ENCODE results near the gene ABCD3.

Gene ABCD3

DNA sequence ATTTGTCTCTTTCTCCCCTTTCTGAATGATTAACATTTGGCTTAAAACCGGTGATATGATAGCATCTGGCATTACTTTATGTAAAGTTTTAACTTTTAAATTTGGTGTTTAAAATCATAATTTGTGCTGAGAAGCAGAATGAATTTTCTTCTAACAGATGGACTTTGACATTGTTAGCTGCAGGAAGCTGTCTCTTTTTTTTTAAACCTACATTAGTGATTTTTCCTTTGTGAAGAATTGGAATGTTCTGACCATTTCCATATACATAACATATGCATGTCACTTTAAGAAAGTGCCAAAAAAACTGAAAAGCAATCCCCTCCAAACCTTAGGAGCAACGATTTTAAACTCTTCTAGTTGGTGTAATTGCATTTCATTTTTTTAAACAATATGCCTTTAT, 101.2 kb downstream of the ABCD3 start:
- no peak overlapping the region for H3K27ac ChIP-seq (ENCODE audit: insufficient read depth, low read depth, low read length, poor library complexity, severe bottlenecking)
- 74 to 80% methylated on average over 1 to 2 of the region's 2 CpGs for WGBS, 2 experiments
- H3K27me3 ChIP-seq (ENCODE audit: control insufficient read depth, insufficient read depth, low read length, poor library complexity, severe bottlenecking): no peaks in the 10 kb centered on the region
- no peaks in the 10 kb centered on the region for H3K36me3 ChIP-seq (ENCODE audit: control insufficient read depth, insufficient read depth, low read length)
- no peaks in the 10 kb centered on the region for H3K9me3 ChIP-seq (ENCODE audit: control insufficient read depth, low read length)
- H3K4me1 ChIP-seq (ENCODE audit: control insufficient read depth, insufficient read depth, low read length): no peaks in the 10 kb centered on the region
- no peak overlapping the region for H3K4me3 ChIP-seq (ENCODE audit: insufficient read depth, low read depth, low read length)

DNA sequence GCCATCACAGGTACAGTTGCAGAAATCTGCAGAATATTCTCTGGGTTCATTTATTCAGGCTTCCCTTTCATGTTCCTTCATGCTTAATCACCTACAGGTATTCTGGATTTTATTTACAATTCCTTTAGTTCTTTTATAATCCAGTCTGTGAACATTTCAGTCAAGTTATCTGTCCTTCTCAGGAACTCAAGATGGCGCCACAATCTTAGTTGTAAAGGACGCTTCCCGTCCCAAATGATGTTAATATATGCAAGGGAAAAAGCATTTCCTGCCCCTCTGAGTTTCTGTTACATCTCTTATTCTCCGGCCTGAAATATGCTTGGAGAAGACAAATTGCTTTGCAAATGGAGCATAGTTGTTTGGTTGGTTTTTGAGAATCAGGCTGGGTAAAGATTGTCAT, 104.1 kb downstream of the ABCD3 start:
- Histone ChIP-seq H3K9me3 (ENCODE audit: control insufficient read depth, low read length) (no peaks in the 10 kb centered on the region), H3K4me3 (ENCODE audit: insufficient read depth, low read depth, low read length) (no peak overlapping the region), H3K36me3 (ENCODE audit: control insufficient read depth, insufficient read depth, low read length) (no peaks in the 10 kb centered on the region), H3K4me1 (ENCODE audit: control insufficient read depth, insufficient read depth, low read length) (no peaks in the 10 kb centered on the region), H3K27ac (ENCODE audit: insufficient read depth, low read depth, low read length, poor library complexity, severe bottlenecking) (no peak overlapping the region), H3K27me3 (ENCODE audit: control insufficient read depth, insufficient read depth, low read length, poor library complexity, severe bottlenecking) (no peaks in the 10 kb centered on the region)
- 36 to 44% methylated on average over 4 of the region's 4 CpGs for WGBS, 2 experiments

DNA sequence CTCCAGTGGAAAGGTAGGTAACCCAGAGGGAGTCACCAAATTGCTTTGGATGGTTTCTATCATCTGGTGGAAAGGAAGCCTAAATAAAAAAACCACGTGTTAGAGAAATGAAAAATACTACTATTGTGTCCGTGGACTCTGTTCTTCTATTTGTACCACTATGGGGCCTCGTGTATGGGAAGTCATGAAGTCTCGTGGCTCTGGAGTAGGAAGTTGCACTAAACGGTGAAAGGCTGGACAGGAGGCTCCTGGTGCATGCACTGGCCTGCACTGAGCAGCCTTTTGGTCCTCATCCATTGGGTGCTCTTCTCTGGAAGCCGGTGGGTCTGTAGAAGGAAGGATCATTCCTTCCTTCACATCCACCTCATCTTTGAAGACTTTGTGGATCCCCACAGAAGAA, 106.3 kb downstream of the ABCD3 start:
- H3K4me1 ChIP-seq (ENCODE audit: control insufficient read depth, insufficient read depth, low read length): no peaks in the 10 kb centered on the region
- no peak overlapping the region for H3K27ac ChIP-seq (ENCODE audit: insufficient read depth, low read depth, low read length, poor library complexity, severe bottlenecking)
- H3K4me3 ChIP-seq (ENCODE audit: insufficient read depth, low read depth, low read length): no peak overlapping the region
- H3K27me3 ChIP-seq (ENCODE audit: control insufficient read depth, insufficient read depth, low read length, poor library complexity, severe bottlenecking): no peaks in the 10 kb centered on the region
- H3K36me3 ChIP-seq (ENCODE audit: control insufficient read depth, insufficient read depth, low read length): no peaks in the 10 kb centered on the region
- WGBS, 2 experiments: 96 to 97% methylated on average over 6 of the region's 6 CpGs
- no peaks in the 10 kb centered on the region for H3K9me3 ChIP-seq (ENCODE audit: control insufficient read depth, low read length)

DNA sequence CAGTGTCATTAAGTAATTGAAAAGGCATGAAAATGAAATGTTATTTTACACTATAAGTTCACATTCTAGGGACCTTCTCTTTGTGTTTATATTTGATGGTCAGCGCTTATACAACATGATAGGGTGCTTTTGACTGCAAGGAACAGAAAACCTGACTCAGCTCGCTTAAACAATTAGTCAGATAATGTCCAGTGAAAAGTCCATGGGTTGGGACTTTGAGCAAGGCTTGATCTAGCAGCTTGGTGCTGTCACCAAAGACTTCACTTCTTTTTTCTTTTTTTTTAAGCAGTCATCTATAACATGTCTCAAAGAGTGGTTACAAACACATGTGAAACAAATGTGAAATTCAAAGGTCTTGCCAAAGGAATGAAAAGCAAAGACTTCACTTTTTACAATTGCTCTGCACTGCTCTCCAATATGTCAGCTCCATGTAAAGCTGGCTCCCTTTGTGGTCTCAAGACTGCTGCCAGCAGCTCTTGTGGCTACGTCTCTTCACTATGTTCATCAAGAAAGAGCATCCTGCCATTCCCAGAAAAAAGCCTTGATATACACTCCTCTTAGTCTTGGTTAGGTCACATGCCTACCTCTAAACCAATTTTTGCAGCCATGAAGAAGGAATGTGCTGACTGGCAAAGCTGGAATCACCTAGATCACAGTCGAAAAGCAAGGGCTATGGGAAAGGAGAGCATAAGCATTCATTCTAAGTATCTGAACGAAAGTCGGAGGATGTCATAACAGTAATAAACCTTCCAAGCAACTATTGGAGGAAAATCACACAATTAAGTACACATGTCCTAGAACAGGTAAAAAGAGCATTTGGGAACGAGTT, 108.2 kb downstream of the ABCD3 start:
- WGBS, 2 experiments: 93 to 96% methylated on average over 7 of the region's 7 CpGs
- Histone ChIP-seq H3K4me3 (ENCODE audit: insufficient read depth, low read depth, low read length) (no peak overlapping the region), H3K4me1 (ENCODE audit: control insufficient read depth, insufficient read depth, low read length) (no peaks in the 10 kb centered on the region), H3K27ac (ENCODE audit: insufficient read depth, low read depth, low read length, poor library complexity, severe bottlenecking) (no peak overlapping the region), H3K9me3 (ENCODE audit: control insufficient read depth, low read length) (no peaks in the 10 kb centered on the region), H3K36me3 (ENCODE audit: control insufficient read depth, insufficient read depth, low read length) (no peaks in the 10 kb centered on the region), H3K27me3 (ENCODE audit: control insufficient read depth, insufficient read depth, low read length, poor library complexity, severe bottlenecking) (no peaks in the 10 kb centered on the region)

DNA sequence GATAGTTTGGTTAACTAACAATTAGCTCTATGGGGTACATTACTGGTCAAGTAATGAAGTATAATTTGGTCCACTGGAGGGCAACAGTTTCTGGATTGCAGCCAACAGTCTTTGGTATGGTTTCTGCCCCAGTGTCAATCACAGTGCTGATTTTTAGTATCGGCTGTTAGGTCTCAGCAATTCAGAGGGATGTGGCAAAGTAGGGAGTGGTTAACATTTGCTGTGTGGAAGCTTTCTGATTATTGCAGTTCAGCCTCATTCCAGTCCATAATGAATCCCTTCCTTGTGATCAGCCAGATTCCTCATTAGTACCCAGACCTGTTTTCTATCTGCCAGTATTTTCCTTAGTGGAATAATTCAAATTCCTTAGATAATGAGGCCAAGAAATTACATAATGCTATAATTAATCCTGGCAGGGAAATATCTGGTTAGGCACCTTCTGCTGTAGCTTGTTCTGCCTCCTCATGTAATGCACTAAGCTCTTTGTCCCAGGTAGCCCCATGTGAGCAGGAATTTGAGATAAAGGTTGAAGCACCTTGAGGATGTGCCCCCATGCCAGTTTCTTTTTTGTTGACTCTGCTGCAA, 109.3 kb downstream of the ABCD3 start:
- Histone ChIP-seq H3K4me1 (ENCODE audit: control insufficient read depth, insufficient read depth, low read length) (no peaks in the 10 kb centered on the region), H3K27ac (ENCODE audit: insufficient read depth, low read depth, low read length, poor library complexity, severe bottlenecking) (no peak overlapping the region), H3K36me3 (ENCODE audit: control insufficient read depth, insufficient read depth, low read length) (no peaks in the 10 kb centered on the region), H3K27me3 (ENCODE audit: control insufficient read depth, insufficient read depth, low read length, poor library complexity, severe bottlenecking) (no peaks in the 10 kb centered on the region), H3K4me3 (ENCODE audit: insufficient read depth, low read depth, low read length) (no peak overlapping the region), H3K9me3 (ENCODE audit: control insufficient read depth, low read length) (no peaks in the 10 kb centered on the region)
- WGBS, 2 experiments: 87 to 93% methylated on average over 1 of the region's 1 CpG

DNA sequence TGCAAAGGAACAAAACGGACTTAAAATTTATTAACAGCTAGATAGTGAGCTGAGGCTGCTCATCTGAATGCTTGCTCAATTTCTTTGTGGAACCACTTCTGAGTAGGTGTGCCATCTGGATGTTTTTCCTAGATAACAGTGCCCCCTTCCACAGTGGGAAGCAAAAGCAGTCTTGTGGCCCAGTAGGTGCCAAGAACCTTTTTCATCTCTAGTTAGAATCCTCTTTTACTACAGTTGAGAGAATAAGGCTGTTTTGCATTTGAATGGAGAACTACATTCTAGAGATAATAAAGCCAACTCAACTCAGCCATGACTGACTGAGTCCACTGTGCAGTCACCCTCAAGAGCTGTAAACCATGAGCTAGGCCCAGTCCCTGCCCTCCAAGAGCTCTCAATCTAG, 110.1 kb downstream of the ABCD3 start:
- no peak overlapping the region for H3K27ac ChIP-seq (ENCODE audit: insufficient read depth, low read depth, low read length, poor library complexity, severe bottlenecking)
- no peaks in the 10 kb centered on the region for H3K36me3 ChIP-seq (ENCODE audit: control insufficient read depth, insufficient read depth, low read length)
- no peak overlapping the region for H3K4me3 ChIP-seq (ENCODE audit: insufficient read depth, low read depth, low read length)
- H3K27me3 ChIP-seq (ENCODE audit: control insufficient read depth, insufficient read depth, low read length, poor library complexity, severe bottlenecking): no peaks in the 10 kb centered on the region
- WGBS, 2 experiments: 88 to 93% methylated on average over 1 of the region's 1 CpG
- H3K4me1 ChIP-seq (ENCODE audit: control insufficient read depth, insufficient read depth, low read length): no peaks in the 10 kb centered on the region
- H3K9me3 ChIP-seq (ENCODE audit: control insufficient read depth, low read length): no peaks in the 10 kb centered on the region

DNA sequence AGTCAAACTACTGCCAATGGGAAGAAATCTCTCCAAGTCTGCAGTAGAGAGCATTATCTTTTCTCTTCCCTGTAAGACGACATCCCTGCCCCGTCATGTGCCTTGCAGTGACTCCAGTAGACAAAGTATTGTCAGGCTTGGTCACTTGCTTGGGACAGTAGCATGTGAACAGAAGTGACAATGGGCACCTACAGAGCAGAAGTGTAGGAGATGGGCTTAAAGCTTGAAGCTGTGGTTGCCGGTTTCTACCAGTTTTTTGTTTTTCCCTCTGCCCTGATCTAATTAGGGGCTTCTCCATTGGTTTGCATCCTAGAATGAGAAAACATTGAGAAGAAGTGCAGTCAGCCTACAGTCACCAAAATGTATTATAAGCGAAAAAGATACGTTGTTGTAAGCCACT, 110.6 kb downstream of the ABCD3 start:
- Histone ChIP-seq H3K27me3 (ENCODE audit: control insufficient read depth, insufficient read depth, low read length, poor library complexity, severe bottlenecking) (no peaks in the 10 kb centered on the region), H3K4me1 (ENCODE audit: control insufficient read depth, insufficient read depth, low read length) (no peaks in the 10 kb centered on the region), H3K4me3 (ENCODE audit: insufficient read depth, low read depth, low read length) (no peak overlapping the region), H3K27ac (ENCODE audit: insufficient read depth, low read depth, low read length, poor library complexity, severe bottlenecking) (no peak overlapping the region), H3K9me3 (ENCODE audit: control insufficient read depth, low read length) (no peaks in the 10 kb centered on the region), H3K36me3 (ENCODE audit: control insufficient read depth, insufficient read depth, low read length) (no peaks in the 10 kb centered on the region)
- 94 to 98% methylated on average over 5 of the region's 5 CpGs for WGBS, 2 experiments

DNA sequence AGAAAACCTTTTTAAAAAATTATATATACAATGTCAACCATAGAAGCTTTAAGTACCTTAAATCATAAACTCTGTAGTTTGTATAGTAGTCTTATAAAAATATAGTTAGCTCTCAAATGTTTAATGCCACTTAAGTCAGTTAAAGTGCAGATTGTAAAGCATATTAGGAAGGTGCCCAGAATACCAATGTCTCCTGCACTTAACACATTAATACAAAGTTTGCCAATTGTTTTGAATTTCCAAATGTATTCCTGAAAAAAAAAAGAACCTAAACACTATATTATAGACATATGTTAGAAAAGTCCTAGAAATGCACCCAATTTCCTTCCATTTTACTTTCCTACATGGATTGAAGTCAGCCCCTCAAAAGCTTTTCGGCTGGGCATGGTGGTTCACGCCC, 111.2 kb downstream of the ABCD3 start:
- H3K4me1 ChIP-seq (ENCODE audit: control insufficient read depth, insufficient read depth, low read length): no peaks in the 10 kb centered on the region
- H3K4me3 ChIP-seq (ENCODE audit: insufficient read depth, low read depth, low read length): no peak overlapping the region
- H3K9me3 ChIP-seq (ENCODE audit: control insufficient read depth, low read length): no peaks in the 10 kb centered on the region
- no peak overlapping the region for H3K27ac ChIP-seq (ENCODE audit: insufficient read depth, low read depth, low read length, poor library complexity, severe bottlenecking)
- no peaks in the 10 kb centered on the region for H3K36me3 ChIP-seq (ENCODE audit: control insufficient read depth, insufficient read depth, low read length)
- no peaks in the 10 kb centered on the region for H3K27me3 ChIP-seq (ENCODE audit: control insufficient read depth, insufficient read depth, low read length, poor library complexity, severe bottlenecking)
- 84 to 95% methylated on average over 2 of the region's 2 CpGs for WGBS, 2 experiments

DNA sequence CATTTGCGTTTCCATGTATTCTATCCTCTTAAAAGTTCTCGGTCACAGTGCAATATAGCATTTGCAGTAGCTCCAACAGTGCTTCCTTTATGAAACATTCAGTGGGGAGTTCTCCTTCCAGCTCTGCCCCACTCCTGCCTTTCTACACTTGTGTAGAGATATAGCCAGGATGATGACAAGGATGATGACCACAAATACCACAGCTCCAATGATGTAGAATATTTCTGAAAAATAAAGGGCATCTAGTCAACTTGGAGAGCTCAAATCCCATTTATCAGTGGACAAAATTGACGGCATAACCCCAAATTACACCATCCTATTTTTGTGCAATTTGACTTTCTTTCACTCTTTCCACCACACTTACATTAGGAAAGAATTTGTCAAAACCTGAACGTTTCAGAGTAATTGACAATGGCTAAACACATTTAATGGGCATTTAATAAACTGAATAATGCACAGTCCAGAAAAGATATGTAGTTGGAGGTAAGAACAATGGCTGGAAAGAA, 112.2 kb downstream of the ABCD3 start:
- no peak overlapping the region for H3K4me3 ChIP-seq (ENCODE audit: insufficient read depth, low read depth, low read length)
- no peaks in the 10 kb centered on the region for H3K36me3 ChIP-seq (ENCODE audit: control insufficient read depth, insufficient read depth, low read length)
- no peaks in the 10 kb centered on the region for H3K4me1 ChIP-seq (ENCODE audit: control insufficient read depth, insufficient read depth, low read length)
- 92 to 94% methylated on average over 4 of the region's 4 CpGs for WGBS, 2 experiments
- H3K27ac ChIP-seq (ENCODE audit: insufficient read depth, low read depth, low read length, poor library complexity, severe bottlenecking): no peak overlapping the region
- no peaks in the 10 kb centered on the region for H3K27me3 ChIP-seq (ENCODE audit: control insufficient read depth, insufficient read depth, low read length, poor library complexity, severe bottlenecking)
- H3K9me3 ChIP-seq (ENCODE audit: control insufficient read depth, low read length): no peaks in the 10 kb centered on the region

DNA sequence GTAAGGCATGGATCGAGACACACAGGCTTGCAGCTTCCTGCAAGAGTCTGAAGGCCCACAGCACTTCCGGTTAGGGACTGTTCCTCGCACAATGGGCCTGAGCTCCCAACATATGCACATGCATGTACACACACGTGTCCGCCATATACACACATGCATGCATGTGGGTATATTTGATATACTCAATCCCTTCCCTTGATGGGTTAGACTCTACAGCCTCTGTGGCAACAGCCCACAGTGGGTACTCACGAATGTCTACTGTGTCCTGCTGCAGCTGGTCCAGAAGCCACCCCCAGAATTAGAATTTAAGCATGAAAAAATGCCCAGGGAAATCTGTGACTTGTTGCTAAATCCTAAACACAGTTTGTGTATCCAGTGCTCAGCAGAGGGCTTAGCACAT, 113.5 kb downstream of the ABCD3 start:
- WGBS, 2 experiments: 94 to 98% methylated on average over 6 of the region's 6 CpGs

More for the DNA sequence above, 113.5 kb downstream of the ABCD3 start:
- Histone ChIP-seq H3K36me3 (ENCODE audit: control insufficient read depth, insufficient read depth, low read length) (no peaks in the 10 kb centered on the region), H3K9me3 (ENCODE audit: control insufficient read depth, low read length) (no peaks in the 10 kb centered on the region), H3K4me3 (ENCODE audit: insufficient read depth, low read depth, low read length) (no peak overlapping the region), H3K27ac (ENCODE audit: insufficient read depth, low read depth, low read length, poor library complexity, severe bottlenecking) (no peak overlapping the region), H3K27me3 (ENCODE audit: control insufficient read depth, insufficient read depth, low read length, poor library complexity, severe bottlenecking) (no peaks in the 10 kb centered on the region), H3K4me1 (ENCODE audit: control insufficient read depth, insufficient read depth, low read length) (no peaks in the 10 kb centered on the region)
